Measurements from ENCODE around the gene RAF1. TPM values are rescaled to one million over a fixed set of nuclear protein-coding genes. Genes with fewer than 3 reads are reported as not detected.

Gene RAF1
- polyA plus RNA-seq, 2 of the 4 experiments (the other 2 are of a cell fraction), result 56.2 to 94.6 TPM

DNA sequence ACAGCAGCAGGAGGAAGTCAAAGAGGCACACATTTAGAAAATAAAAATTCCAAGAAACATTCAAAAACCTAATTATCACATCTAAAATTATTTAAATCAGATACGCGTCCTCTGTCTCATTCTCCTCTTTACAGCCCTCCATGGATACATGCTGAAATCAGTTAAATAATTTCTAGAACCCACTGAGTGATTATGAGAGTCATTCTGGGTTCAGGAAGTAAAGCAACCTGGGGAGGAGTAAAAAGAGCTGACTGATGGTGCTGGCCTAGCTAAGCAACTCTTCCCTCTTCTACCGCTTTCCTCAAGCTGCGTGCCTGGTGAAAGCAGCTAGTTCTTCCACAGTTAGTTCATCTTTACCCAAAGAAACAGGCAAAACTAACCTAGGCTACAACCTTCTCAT, 48.7 kb downstream of the RAF1 start (continued):
- TF ChIP-seq, protein P1, sequence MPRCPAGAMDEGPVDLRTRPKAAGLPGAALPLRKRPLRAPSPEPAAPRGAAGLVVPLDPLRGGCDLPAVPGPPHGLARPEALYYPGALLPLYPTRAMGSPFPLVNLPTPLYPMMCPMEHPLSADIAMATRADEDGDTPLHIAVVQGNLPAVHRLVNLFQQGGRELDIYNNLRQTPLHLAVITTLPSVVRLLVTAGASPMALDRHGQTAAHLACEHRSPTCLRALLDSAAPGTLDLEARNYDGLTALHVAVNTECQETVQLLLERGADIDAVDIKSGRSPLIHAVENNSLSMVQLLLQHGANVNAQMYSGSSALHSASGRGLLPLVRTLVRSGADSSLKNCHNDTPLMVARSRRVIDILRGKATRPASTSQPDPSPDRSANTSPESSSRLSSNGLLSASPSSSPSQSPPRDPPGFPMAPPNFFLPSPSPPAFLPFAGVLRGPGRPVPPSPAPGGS (IDR thresholded peaks at IDR 0.05), result no peak
- TF ChIP-seq RAD21 (conservative IDR thresholded peaks at IDR 0.05 in 1 of 2, IDR thresholded peaks at IDR 0.05 in 1 of 2) (no peak), MYC (IDR thresholded peaks at IDR 0.05; ENCODE audit: borderline replicate concordance, low read length) (no peak)

DNA sequence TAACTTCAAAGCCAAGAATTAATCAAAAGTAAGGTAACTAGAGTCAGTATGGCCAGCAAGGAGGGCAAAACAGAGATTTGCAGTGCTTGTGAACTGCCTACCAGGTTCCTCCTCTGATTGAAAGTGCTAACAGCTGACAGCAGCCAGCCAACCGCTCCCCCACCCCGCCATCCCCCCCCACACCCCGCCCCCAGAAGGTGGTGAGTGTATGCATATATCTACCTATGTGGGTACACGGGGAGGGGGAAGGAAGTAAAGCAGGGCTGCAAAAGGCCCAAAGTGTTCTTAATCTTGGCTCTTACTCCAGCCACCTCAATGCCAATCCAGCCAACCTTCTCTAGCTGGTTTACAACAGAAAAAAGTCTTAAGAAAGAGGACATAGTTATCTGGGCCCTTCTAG, 50.7 kb downstream of the RAF1 start:
- FAIRE-seq (no peak), DNase-seq (ENCODE audit: low read depth in 1 of 2, low spot score in 1 of 2) (no peak), ATAC-seq (no peak)
- Histone ChIP-seq H3K4me1 (no peaks in the 10 kb centered on the region), H3K27ac (no peak overlapping the region), H3K4me2 (no peak overlapping the region), H3K4me3 (no peak overlapping the region), H3K9me3 (no peaks in the 10 kb centered on the region)
- POLR2A ChIA-PET, result no interaction called here
- TF ChIP-seq CHD2 (IDR thresholded peaks at IDR 0.05; ENCODE audit: low read length, partially characterized antibody), result no peak
- TF ChIP-seq CBX2 (IDR thresholded peaks at IDR 0.05; ENCODE audit: borderline replicate concordance, low read depth), result no peak
- TF ChIP-seq FOSL2 (IDR thresholded peaks at IDR 0.05), result no peak
- TF ChIP-seq FOSL2 (CRISPR knock-in tag; IDR thresholded peaks at IDR 0.05), result no peak
- no peak for TF ChIP-seq CEBPB (IDR thresholded peaks at IDR 0.05)
- TF ChIP-seq, protein P2, sequence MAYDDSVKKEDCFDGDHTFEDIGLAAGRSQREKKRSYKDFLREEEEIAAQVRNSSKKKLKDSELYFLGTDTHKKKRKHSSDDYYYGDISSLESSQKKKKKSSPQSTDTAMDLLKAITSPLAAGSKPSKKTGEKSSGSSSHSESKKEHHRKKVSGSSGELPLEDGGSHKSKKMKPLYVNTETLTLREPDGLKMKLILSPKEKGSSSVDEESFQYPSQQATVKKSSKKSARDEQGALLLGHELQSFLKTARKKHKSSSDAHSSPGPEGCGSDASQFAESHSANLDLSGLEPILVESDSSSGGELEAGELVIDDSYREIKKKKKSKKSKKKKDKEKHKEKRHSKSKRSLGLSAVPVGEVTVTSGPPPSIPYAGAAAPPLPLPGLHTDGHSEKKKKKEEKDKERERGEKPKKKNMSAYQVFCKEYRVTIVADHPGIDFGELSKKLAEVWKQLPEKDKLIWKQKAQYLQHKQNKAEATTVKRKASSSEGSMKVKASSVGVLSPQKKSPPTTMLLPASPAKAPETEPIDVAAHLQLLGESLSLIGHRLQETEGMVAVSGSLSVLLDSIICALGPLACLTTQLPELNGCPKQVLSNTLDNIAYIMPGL (CRISPR knock-in tag; IDR thresholded peaks at IDR 0.05; ENCODE audit: borderline replicate concordance), result no peak
- no peak for TF ChIP-seq PHF8 (IDR thresholded peaks at IDR 0.05; ENCODE audit: borderline replicate concordance, low read depth)
- no peak for TF ChIP-seq HEYL (CRISPR knock-in tag; IDR thresholded peaks at IDR 0.05)
- 96% methylated on average over 3 of the region's 4 CpGs for WGBS (ENCODE audit: missing lambda C conversion rate)
- CTCF ChIA-PET, result interaction anchor here (0.6 to 1.9 kb wide), 2 partner anchors 15 to 17 kb away, joined by 3 to 6 read pairs; no protein-coding TSS in a partner anchor

DNA sequence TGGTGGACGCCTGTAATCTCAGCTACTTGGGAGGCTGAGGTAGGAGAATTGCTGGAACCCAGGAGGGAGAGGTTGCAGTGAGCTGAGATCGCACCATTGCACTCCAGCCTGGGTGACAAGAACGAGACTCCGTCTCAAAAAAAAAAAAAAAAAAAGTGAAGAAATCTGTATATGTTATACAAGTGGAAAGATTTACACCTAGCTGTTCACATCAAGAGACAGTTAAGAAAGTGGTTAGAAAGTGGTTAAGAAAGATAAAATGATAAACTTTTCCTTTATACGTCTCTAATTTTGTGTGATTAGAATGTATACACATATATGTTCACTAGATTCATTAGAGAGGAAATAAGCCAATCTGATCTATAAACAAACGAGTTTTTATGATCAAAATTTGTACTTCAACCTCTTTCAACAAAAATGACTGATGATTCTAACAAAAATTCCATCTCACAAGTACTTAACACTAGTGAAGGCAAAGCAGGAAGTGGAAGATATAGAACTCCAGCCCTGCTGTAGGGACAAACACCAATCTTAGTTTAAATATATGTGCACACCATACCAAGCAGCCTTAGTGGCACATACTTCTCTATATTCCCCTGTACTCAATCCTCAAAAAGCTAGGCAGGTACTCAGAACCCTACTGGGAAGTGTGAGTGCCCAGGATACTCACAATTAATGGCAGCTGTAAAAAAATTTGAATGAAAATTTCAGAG, 51.2 kb downstream of the RAF1 start:
- TF ChIP-seq FOXS1 (CRISPR knock-in tag; IDR thresholded peaks at IDR 0.05) (no peak), CHD4 (IDR thresholded peaks at IDR 0.05; ENCODE audit: borderline replicate concordance) (no peak), SMC3 (IDR thresholded peaks at IDR 0.05) (no peak), RNF2 (IDR thresholded peaks at IDR 0.05; ENCODE audit: borderline replicate concordance, low read depth) (no peak), ZFP36 (IDR thresholded peaks at IDR 0.05; ENCODE audit: borderline replicate concordance, partially characterized antibody) (no peak), KDM1A (IDR thresholded peaks at IDR 0.05; ENCODE audit: low read depth) (no peak), PHF8 (IDR thresholded peaks at IDR 0.05; ENCODE audit: borderline replicate concordance, low read depth) (no peak)
- no peaks in the 10 kb centered on the region for H3K9me3 ChIP-seq
- CTCF ChIA-PET, result interaction anchor here (0.6 to 1.9 kb wide), 2 partner anchors 11 to 16 kb away, joined by 4 to 6 read pairs; no protein-coding TSS in a partner anchor
- H3K27ac ChIP-seq, result no peak overlapping the region
- H3K4me2 ChIP-seq, result no peak overlapping the region
- no peak for ATAC-seq
- WGBS (ENCODE audit: missing lambda C conversion rate), result 89% methylated on average over 6 of the region's 6 CpGs
- POLR2A ChIA-PET, result interaction anchor here (1.1 kb wide), 1 partner anchor 51 kb away, joined by 3 read pairs; the partner anchor contains the start of gene RAF1
- no peaks in the 10 kb centered on the region for H3K4me1 ChIP-seq
- no peak for DNase-seq (ENCODE audit: low read depth in 1 of 2, low spot score in 1 of 2)
- FAIRE-seq, result no peak
- H3K4me3 ChIP-seq, result no peak overlapping the region

DNA sequence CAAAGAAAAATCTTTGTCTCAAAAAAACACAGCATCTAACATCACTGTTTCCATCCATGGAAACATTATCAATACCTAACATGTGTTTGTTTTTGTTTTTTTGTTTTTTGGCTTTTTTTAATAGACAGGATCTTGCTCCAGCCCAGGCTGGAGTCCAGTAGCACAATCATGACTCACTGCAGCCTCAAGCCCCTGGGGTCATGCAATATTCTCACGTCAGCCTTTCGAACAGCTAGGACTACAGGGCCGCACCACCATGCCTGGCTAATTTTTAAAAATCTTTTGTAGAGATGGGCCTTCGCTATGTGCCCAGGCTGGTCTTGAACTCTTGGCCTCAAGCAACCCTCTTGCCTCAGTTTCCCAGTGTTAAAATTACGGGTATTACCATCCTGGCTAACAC, 52.8 kb downstream of the RAF1 start:
- Histone ChIP-seq H3K4me1 (no peaks in the 10 kb centered on the region), H3K4me2 (no peak overlapping the region), H3K4me3 (no peak overlapping the region), H3K9me3 (no peaks in the 10 kb centered on the region), H3K27ac (no peak overlapping the region)
- CTCF ChIA-PET, result interaction anchor here (1.8 kb wide), 1 partner anchor 10 kb away, joined by 5 read pairs; no protein-coding TSS in a partner anchor
- POLR2A ChIA-PET, result no interaction called here
- DNase-seq (ENCODE audit: low read depth in 1 of 2, low spot score in 1 of 2) (no peak), ATAC-seq (no peak), FAIRE-seq (no peak)
- WGBS (ENCODE audit: missing lambda C conversion rate), result 84% methylated on average over 5 of the region's 5 CpGs
- TF ChIP-seq KDM1A (IDR thresholded peaks at IDR 0.05; ENCODE audit: low read depth) (no peak), PHF8 (IDR thresholded peaks at IDR 0.05; ENCODE audit: borderline replicate concordance, low read depth) (no peak), EP300 (IDR thresholded peaks at IDR 0.05) (no peak), RAD21 (conservative IDR thresholded peaks at IDR 0.05 in 1 of 2, IDR thresholded peaks at IDR 0.05 in 1 of 2) (no peak), FOXS1 (CRISPR knock-in tag; IDR thresholded peaks at IDR 0.05) (no peak), TFCP2L1 (CRISPR knock-in tag; IDR thresholded peaks at IDR 0.05) (no peak), CEBPB (IDR thresholded peaks at IDR 0.05) (no peak), CBX8 (IDR thresholded peaks at IDR 0.05) (no peak), RARB (CRISPR knock-in tag; IDR thresholded peaks at IDR 0.05) (no peak), EHMT2 (IDR thresholded peaks at IDR 0.05; ENCODE audit: low read depth) (no peak), HOXA7 (CRISPR knock-in tag; IDR thresholded peaks at IDR 0.05) (no peak), CBX2 (IDR thresholded peaks at IDR 0.05; ENCODE audit: borderline replicate concordance, low read depth) (no peak), SMC3 (IDR thresholded peaks at IDR 0.05) (no peak)
- TF ChIP-seq, protein P3, sequence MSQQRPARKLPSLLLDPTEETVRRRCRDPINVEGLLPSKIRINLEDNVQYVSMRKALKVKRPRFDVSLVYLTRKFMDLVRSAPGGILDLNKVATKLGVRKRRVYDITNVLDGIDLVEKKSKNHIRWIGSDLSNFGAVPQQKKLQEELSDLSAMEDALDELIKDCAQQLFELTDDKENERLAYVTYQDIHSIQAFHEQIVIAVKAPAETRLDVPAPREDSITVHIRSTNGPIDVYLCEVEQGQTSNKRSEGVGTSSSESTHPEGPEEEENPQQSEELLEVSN (IDR thresholded peaks at IDR 0.05; ENCODE audit: borderline replicate concordance, low read depth), result no peak
- TF ChIP-seq, protein P4, sequence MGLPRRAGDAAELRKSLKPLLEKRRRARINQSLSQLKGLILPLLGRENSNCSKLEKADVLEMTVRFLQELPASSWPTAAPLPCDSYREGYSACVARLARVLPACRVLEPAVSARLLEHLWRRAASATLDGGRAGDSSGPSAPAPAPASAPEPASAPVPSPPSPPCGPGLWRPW (IDR thresholded peaks at IDR 0.05), result no peak

Measured in A549 (cell line).